SHP77 (cell line): Measurements from ENCODE around the gene CLCN7.

Experiments used
- DNase-seq, 2 experiments: peaks; one replicate each; lab custom pipeline; 2025; lab: John Stamatoyannopoulos, UW

CLCN7 gene

DNA sequence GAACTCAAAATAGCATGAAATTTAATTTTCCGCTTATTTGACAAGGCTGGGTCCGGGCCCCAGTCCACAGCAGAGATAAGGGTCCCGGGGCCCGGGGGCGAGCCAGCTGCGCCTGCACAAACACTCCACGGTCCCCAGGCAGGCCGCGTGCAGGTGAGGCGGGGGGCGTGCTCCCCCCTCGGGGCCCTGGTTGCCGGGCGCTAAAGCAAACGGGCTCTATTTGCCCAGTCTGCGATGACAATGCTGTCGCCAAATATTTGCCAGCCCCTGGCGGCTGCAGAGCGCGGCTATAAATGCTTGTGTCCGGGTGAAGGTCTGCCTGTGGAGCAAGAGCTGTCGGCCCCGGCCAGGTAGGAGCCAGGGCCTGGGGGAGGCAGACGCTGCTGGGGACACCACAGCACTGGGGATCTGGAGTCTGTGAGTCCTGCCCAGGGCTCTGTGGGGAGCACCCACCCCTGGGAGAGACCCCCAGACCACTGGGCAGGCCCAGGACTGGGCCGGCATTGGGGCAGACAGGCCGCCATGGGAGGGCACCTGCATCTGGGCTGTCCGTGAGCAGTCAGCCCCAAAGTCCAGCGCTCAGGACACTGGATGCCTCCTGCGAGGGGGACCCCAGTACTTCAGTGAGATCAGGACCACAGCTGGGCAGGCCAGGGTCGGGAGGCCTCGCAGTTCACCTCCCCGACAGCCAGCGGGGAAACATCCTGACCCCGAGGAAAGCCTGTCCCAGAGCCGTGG is 43.9 kb downstream of the CLCN7 start, which contains the start of gene PERCC1:
TSS of gene PERCC1 (plus strand) at position 320 of the 738 bp plus-strand sequence. CDS start 1,516 bp downstream, outside the sequence.
- DNase-seq: peak; percentile 83

DNA sequence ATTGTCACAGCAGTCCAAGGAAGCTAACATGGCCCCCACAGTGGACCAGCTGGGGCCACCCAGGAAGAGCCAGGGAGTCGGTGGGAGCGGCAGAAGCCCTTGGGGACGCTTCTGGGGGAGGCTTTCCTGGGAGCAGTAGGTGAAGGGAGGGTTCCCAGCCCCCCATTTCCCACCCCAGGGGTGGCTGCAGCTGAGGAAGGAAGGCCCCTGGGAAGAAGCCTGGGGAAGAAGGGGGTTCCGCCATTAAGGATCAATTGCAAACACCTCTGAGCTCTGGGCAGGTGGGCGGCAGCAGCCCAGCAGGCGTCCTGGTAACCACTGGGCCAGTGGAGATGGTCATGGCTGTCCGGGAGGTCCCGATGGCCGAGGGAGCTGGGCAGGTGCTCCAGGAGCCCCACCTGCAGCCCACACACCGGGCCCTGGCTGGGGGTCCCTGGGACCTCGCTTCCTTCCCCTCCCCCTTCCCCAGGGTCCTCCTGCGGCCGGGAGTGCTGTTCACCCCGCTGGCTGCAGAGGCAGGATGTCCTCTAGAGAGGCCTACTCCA is 44.5 kb downstream of the CLCN7 start:
- DNase-seq: no peak

DNA sequence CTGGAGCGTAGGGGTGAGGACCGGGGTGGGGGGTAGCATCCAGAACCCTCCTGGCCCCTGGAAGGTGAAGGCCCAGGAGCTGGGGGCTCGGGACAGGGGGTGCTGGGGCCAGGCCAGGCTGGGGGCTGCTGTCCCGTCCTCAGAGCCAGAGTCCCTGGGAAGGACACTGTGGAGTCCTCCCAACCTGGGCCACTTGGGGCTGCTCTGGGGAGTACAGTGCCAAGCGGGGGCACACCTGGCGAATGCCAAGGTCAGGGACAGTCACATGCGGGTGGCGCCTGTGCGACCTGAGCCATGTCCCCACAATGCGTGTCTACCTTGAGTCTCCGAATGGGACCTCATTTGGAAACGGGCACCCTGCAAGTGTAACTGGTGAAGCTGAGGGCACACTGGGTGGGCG is 45.2 kb downstream of the CLCN7 start:
- DNase-seq: no peak

DNA sequence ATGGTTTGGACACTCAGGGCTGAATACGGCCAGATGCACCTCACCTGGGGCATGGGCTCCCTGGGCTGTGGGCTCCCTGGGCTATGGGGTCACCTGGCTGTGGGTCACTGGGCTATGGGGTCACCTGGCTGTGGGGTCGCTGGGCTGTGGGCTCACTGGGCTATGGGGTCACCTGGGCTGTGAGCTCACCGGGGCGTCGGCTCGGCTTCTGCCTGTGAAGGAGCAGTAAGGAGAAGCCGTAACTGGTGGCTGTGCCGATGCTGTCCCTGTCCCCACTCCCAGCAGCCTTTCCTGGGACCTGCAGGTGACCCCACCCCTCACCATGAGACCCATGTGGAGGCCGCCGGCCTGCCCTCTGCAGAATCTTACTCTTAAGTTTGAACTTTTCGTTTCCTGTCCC is 45.8 kb downstream of the CLCN7 start:
- no peak for DNase-seq

DNA sequence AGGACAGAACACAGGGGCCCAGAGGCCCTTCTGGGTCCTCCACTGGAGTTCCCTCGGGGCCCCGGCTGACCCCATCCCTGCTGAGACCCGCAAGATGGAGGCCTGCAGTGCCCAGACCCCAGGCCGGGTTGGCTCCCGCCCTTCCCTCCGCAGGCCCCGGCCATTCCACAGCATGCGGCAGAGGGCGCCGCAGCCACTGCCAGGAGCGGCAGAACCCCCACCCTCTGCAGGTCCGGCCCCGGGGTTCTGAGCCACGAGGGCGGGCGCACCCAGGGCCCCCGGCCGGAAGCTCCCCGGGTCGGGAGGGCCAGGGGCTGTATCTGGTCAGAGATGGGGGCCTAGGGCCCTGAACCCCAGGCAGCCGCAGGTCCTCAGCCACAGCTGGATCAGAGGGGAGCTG is 46.3 kb downstream of the CLCN7 start:
- DNase-seq: no peak

DNA sequence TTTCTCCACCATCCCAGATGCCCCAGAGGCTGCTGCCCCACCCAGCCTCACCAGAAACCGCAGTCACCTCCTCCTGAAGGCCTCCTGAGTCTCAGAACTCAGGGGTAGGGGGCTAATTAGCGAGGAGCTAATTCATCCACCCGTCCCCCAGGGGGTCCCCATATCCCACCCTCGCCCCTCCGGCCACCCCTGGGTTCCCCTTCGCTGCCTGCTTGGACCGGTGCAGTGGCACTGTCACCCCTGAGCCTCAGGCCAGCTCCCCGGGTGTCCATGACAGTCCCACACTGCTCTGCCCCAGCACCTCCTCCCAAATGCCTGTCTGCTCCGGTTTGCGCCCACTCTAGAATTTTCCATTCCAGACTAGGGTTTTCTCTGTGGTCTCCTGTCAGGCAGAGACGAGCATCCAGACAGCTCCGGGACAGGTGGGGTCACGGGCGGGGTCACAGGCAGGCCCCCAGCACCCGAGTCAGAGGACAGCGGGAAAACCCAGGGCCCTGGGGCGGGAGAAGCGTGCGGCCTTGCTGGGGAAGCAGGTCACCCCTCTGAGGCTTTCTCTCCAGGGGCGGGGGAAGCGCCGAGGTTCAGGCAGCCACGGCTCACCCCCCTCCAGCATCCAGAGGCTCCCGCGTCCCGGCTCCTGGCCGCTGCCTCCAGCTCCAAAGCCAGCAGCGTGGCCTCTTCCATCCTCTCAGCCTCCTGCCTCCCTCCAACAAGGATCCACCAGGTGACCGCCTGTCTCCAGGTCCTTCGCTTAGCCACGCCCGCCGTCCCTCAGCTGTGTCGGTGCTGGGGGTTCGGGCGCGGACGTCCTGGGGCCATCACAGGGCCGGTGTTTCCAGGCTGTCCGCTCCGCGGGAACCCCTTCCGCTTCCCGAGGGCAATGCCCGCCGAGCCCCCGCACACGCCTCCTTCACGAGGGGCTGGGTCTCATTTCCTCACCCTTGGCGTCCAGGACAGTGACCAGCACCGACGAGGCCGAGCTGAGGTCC is 47.1 kb downstream of the CLCN7 start:
- DNase-seq: no peak

DNA sequence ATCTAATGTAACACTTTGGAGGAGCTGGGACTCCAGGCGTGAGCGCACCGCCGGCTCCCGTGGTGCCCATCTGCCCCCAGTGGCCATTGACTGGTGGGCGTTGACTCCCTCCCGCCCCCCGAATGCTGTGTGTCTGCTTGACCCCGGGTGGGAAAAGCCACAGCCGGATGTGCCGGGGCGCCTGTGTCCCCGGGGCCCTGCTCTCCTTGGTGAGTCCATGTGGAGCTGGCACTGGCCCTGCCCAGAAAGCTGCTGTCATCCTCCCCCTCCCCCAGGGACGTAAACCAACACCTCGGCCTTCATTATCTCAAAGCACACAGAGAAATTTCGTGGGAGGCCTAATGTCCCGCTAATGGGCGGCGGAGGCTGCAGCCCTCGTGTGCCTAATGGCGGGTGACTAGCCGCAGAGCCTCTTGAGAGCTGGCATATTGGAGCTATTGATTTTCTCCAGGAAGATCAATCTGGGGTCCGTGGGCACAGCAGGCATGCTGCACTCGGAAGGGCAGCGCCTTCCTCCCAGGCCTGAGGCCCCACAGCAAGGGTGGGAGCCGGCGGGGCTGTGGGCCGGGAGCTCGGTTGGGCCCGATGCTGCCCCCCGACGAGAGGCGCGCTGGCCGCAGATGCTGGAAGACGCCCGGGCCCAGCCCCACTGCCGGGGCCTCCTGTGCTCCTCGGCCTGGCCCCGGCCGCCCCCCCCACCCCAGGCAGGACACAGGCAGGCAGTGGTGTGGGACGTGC is 47.9 kb downstream of the CLCN7 start:
- DNase-seq: no peak

DNA sequence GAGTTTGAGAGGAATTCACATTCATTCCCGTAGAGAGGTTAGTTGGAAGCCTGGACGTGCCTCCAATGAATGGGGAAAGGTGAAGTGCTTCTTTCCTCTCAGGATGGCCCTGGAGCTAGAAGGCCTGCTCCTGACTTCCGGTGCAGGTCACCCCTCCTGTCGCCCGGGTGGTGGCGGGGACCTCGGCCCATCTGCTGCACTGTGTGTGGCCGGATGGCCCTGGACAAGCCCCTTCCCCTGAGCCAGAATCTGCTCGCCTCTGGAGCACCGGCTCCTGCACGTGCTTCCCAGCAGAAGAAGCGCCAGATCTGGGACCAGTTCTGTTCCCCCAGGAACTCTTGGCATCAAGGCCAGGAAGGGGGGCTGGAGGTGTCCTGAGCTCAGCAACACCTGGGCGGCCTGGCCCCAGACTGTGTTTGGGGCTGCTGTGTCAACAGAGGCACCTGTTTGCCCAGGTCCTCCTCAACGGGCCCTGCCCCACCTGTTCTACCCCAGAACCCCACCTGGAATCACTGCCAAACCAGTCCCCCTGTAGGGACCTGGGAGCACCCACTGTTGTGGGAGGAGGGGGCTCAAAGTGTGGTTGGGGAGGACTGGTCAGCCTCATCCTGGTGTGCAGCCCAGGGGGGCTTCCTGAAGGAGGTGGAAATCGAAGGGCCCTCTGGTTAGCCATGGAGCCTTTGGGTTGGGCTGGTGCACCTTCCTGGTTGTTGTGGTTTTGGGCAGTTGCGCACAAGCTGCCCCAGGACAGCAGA is 49.0 kb downstream of the CLCN7 start:
- DNase-seq: no peak

DNA sequence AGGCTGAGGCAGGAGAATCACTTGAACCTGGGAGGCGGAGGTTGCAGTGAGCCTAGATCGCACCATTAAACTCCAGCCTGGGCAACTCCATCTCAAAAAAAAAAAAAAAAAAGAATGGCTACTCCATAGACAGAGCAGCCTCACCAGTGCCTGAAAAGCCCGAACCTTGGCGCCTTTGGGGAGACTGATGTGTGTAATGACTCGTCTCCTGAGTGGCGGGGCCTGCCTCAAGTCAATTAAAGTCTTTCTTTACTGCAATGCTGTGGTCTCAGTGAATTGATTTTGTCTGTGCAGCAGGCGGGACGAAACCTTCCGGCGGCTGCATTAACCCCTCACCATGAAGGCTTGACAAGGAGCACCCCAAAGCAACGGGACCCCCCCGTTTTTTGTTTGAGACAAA is 50.8 kb downstream of the CLCN7 start:
- no peak for DNase-seq

DNA sequence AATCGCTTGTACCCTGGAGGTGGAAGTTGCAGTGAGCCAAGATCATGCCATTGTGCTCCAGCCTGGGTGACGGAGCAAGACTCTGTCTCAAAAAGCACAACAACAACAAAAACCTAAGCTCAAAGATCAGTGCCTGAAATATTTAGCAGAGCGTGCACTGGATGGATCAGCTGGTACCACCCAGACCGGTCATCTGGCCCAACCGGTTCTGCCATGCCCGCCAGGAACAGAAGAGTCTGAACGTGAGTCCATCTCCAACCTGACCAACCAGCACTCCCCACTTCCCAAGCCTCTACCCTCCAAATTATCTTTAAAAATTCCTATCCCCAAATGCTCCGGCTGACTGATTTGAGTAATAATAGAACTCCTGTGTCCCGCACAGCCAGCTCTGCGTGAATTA is 52.8 kb downstream of the CLCN7 start:
- DNase-seq: no peak

DNA sequence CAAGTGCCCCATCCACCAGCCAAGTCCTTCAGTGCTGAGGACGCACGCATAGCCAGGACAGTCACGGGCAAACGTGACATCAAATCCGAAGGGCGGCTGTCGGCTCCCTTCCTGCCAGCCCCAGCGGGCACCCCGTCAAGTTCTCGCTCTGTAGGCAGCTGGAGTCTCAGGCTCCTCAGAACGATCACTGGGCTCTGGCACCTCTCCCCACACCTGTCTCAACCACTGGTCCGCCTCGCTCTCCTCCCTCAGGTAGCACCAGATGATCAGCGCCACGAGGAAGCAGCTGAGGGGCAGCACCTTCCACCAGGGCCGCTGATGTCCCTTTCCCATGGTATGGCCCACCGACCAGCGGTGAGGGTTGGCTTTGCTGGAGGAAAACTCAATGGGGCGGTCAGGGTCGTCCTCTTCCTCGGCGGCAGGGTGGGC is 54.7 kb downstream of the CLCN7 start:
- no peak for DNase-seq

DNA sequence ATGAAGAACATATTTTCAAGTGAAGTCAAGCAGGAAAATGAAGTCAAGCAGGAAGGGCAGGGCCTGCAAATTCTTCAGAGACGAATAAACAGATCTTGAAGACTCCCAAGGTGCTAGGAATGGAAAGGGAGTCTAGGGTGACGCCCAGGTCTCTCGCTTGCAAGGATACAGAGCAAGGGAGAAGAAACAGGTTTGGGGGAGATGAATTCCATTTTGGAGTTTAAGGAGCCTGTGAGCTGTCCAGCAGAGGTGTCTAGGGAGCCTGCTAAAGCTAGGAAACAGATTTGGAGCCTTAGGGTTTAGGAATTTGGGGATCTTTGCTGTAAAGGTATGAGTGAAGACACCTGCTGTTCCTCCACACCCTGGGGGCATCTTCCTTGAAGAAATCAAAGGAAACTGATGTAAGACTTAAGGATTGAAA is 58.3 kb downstream of the CLCN7 start:
- no peak for DNase-seq

DNA sequence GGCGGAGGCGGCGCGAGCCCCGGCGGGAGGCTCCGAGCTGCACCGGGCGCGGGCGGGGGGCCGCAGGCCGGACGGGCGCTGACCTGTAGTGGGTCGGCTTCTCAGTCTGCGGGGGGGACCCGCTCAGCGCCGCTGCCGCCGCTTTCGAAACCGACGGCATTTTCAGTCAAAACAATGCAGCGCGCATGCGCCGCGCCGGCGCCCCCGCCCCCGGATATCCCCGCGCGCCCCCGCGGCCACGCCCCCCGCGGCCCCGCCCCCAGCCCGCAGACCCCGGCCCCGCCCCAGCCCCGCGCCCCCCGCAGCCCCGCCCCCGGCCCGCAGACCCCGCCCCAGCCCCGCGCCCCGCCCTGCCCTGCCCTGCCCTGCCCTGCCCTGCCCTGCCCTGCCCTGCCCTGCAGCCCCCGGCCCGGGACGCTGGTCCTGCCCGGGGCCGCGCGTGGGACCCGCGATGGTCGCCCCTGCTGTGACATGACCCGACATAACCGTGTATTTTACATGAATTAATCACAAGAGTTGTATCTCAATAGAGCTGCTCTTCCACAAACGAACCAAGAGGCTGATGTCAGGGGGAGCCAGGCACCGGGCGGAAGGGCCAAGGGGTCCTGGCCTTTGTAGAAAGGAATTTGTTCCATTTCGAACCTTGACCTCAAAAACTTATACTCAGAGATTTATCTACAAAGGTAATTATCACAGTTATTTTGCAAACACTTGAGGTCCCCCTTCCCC is 60.1 kb downstream of the CLCN7 start, which contains the start of gene UNKL:
TSS of gene UNKL (minus strand) at position 173 of the 729 bp plus-strand sequence. CDS start at position 160, 13 bp downstream.
- no peak for DNase-seq

DNA sequence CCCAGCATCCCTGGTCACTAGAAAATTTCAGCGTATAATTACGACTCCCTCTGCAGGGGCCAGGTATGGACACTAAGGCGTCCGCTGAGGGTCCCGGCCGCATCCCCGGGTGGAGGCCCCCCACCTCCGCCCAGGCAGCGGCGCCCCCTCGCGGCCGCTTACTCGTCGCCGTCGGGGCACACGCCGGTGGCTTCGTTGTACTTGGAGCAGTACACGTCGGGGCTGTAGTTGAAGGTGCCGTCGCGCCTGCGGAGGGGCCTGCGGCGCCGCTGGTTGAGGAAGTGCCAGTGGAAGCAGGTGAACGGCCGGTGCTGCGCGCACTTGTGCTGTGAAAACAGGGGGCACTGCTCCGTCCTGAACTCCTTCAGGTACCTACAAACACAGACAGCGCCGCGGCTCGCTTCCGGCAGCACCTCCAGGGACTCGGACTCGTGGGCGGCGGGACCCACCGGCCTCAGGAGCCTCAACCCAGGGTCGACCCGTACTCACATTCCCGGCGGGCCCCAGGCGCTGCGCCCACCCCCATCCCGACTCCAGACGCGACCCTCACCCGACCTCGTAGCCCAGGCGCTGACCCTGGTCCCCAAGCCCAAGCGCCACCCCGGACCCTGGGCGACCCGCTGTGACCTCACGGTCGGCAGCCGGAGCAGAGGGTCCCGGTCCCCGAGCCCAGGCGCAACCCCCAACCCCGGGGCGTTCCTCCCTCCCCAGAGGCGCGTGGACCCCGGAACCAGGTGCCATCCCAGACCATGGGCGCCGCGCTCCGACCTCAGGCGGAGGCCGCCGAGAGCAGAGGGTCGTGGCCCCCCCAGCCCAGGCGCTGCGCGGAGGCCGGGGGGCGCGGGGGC is 60.9 kb downstream of the CLCN7 start:
- peak; percentile 27 to 51 for DNase-seq

DNA sequence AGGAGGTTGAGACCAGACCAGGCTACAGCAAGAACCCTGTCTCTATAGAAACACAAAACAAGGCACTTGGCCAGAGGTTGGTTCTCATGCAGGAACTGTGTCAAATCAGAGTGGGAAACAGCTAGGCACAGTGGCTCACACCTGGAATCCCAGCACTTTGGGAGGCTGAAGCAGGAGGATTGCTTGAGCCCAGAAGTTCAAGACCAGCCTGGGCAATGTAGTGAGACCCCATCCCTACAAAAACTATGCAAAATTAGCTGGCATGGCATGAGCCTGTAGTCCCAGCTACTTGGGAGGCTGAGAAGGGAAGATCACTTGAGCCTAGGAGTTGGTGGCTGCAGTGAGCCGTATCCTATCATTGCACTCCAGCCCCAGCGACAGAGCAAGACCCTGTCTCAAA is 62.0 kb downstream of the CLCN7 start:
- no peak for DNase-seq

DNA sequence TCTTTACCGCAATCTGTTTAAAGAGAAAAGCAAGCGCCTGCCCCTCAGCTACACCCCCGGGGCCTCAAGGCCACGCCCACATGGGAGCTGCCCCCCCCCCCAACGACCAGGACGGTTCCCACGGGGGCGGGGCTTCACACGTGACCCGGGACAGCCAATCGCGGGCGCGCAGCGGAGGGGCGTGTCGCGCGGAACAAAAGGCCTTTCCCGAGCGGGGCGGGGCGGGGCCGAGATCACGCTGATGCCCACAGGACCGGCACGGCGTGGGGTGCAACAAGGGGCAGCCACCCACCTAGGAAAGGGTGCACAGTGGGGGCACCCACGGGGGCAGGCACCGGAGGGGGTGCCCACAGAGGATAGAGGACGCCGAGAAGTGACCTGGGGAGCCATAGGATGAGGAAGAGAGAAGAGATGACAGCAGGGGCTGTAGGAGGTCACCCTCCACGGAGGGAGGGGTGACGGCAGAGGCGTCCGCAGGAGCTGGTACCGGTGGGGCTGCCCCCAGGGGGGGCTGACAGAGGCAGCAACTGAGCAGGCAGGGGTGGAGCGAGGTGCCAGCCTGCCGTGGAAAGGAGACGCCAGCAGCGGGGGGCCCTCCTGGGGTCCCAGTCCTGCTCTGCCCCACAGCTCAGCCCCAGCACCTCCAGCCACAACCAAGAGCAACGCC is 66.5 kb downstream of the CLCN7 start:
- peak; percentile 67 to 85 for DNase-seq

DNA sequence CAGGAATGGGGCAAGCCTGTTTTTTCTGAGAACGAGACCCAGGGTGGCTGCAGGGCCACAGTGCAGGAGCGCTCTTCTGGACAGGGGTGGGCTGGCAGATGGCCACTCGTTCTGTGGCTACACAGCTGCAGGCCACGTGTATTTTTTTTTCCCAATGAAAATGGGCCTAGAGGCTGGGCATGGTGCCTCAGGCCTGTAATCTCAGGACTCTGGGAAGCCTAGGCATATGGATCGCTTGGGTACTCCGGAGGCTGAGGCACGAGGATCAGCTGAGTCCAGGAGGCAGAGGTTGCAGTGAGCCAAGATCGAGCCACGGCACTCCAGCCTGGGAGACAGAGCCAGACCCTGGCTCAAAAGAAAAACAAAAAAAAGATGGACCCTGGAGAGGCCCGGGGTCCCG is 67.1 kb downstream of the CLCN7 start:
- no peak for DNase-seq

DNA sequence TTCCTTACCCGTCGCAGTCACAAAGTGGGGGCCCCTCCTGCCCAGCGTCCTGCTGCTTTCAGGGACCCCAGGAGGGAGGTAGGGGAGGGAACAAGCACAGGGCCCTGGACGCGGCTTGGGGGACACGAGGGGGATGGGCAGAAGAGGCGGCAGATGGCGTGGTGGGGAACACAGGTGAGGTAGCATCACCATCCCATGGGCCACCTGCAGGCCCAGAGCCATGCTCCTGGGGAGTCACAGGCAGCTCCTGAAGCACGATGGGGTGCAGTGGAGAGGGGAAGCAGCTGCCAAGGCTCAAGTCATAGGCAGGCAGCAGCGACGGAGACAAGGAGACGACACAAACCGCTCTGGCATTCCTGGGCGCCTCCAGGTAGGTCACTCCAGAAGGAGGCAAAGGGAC is 71.1 kb downstream of the CLCN7 start:
- no peak for DNase-seq

DNA sequence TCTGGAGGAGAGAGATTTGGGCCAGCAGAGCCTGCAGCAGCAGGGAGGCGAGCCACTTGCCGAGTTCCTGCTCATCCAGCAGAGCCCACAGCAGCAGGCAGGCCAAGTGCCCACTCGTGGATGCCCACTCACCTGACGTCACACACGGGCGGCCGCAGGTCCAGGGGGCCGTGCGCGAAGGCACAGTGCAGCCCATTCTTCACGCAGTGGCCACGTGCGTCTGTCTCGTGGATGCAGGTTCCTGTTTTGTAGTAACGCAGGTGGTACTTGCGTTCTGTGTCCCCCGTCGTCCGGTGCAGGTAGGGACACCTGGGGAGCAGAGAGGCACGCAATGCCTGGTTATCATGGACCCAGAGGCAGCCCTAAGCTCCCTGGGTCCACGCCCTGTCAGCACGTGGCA is 71.8 kb downstream of the CLCN7 start:
- no peak for DNase-seq
